NCI-H510A (cell line): Measurements from ENCODE around the gene GDPD5.

Experiments used
- DNase-seq: peaks from one replicate; lab custom pipeline; 2025; lab: John Stamatoyannopoulos, UW

GDPD5 gene

DNA sequence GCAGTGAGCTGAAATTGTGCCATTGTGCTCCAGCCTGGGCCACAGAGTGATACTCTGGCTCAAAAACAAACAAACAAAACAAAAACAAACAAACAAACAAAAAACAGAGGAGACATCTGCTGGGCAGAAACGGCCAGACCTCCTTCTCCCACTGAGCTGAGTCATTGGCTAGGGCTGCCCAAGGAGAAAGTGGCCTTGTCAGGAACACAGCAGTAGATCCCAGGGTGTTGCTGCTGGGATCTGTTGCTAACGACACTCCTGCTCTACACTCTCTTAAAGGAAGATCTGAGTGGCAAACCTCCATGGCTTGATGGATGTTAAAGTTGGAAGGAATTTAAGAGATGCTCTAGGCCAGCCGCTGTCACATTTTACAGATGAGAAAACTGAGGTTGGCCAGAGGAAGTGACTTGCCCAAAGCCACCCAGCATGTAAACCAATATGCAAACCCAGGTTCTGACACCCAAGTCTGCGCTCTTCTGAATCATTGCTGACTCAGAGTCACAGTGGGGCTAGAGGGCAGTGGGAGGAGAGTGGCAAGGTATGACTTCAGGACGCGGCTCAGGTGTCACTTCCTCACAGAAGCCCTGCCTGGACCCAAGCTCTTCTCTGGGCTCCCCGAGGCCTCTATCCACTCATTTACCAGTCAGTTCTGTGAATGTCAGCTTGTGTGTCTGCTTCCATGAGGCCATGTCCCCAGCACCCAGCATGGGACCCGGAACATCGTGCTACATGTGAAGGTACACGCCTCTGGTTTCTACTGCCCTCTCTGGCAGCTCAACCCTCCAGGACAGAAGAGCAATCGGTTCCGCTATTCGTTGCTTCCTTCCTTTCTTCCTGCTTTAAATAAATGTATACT, 11.3 kb upstream of the GDPD5 start:
- DNase-seq = no peak

GRCh38 chr11:75535071-75535470, 9.3 kb upstream of the GDPD5 start:
- no peak for DNase-seq

DNA sequence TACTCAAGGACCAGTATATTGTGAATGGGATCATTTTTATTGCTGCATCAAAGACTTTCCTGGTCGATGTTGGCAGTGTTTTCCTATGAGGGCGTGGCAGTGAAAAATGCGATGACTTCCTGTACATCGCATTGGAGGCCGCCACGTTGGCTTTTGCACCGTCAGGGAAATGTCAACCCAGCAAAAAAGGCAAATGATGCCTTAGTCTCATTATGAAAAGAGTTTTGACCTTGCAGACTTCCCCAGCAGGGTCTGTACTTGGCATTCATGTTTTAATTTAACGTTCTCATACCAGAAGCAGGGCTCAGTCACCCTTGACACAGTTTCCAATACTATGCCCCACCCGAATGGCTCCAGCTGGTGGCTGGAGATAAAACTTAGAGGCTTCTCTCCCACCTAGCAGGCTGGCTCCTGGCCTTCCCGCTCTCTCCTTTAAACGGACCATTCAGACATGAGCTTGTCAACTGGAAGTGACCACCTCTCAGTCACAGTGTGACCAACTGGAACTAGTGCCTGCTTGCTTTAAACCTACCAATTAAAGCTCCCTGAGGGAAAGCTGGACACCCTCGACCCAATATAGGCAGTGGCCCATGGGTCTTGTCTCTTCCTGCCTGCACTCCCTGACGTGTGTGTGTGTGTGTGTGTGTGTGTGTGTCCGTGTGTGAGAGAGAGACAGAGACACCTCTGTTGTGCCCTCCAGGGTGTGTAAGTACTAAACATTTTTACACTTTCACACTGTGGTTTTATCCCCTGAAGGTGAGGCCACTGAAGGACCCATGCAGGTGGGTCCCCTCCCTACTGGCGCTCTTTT, 8.7 kb upstream of the GDPD5 start:
- no peak for DNase-seq

DNA sequence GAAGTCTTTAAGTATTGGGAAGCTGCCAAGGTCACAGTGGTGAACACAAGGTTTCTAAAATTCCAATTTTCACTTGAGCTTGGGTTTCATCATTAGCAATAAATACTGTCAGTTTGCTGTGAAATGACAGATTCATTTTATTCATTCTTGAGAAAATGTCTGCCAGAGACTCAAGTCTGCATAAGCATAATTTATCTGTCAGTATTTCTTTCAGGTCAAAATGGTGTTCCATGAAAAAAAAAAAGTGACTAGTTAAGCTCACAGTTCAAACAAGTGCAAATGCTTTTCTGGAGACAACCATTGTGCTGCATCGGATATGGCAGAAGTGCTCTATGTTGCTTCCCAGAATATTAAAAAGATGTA, 8.1 kb upstream of the GDPD5 start:
- DNase-seq = no peak

- peak; percentile 42 for DNase-seq
Measured at GRCh38 chr11:75532200-75533048, 6.7 kb upstream of the GDPD5 start.

DNA sequence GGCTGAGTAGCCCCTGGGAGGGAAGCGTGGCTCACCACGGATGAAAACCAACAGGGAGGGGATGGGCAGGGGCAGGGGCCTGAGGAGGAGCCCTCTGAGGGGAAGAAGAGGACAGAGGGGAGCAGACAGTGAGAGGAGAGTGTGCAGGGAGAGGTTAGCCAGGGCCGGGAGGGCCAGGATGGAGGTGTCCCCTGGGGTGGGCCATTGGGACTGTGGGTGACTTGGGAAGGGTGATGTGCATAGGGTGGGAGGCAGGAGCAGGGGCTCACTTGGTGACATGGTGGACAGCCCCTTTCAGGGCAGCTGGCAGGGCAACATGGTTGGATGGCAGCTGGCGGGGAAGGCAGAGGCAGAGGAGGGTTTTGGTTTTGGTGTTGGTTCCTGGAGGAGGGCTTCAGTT, 5.6 kb upstream of the GDPD5 start:
- DNase-seq = no peak

- no peak for DNase-seq
Measured at GRCh38 chr11:75530577-75530976, 4.8 kb upstream of the GDPD5 start.

DNA sequence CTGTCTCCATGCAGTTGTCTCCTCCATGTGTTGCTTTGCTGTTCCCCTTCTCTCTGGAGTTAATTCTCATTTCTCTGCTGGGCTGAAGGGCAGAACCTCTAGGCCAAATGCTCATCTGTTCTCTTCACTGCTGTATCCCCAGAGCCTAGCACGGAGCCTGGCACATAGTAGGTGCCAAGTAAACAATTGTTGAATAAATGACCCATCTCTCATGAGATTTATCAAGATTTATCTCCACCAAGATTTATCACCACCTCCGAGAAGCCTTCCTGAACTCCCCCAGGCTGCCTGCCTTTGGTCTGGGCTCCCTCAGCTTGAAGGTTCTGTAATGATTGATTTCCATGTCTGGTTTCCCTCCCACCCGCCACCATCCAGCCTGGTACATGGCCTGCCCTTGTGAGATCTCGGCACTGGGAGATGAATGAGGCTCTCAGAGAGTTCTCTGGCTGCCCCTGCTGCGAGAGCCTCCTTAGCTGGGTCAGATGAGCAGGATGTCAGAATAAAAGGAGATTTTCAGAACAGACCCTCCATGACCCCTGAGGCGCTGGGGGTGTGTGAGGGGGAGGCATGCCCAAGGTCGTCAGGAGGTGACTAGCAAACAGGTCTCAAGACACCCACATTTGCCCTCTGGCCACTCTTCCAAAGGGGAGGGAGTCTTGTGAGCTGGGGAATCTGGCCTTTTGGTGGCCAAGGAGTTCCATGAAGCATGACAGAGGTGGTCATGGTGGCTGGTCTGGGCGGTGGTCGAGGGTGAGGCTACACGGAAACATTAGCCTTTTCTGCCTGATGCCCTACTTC, 2.4 kb upstream of the GDPD5 start:
- DNase-seq = no peak

GRCh38 chr11:75527130-75527529, 1.4 kb upstream of the GDPD5 start:
- no peak for DNase-seq

GRCh38 chr11:75526192-75526541, 426 bp upstream of the GDPD5 start:
- no peak for DNase-seq

DNA sequence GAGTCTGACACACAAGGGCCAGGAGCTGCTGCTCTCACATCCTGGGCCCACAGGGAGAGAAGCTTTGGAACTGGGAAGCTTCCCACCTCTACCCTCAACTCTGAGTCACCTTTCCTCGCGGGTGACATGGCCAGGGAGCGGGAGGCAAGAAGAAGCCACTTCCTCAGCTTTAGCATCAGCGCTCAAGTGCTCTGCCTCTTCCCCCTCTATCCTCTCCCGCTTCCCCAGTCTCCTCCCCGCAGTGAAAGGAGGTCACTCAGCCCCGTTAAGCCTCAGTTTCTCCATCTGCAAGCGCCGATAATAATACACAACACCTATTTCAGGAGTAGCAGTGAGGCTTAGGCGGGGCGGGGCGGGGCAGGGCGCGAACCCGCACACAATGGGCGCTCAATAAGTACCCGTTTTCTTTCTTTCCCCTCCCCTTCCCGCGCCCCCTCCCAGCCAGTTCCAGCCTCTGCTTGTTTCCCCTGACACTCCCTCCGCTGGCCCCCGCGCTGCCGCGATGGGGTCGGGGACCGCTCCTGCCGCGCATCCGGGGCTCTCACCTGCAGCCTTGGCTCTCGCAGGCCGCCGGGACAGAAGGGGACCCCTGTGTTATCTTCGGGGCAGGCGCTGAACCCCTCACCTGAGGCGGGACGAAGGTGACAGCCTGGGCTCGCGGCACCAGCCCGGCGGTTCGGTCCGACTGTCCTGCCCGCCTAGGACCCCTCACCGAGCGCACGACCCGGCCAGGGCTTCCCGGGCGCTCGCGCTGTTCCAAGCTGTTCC, 892 bp downstream of the GDPD5 start:
- DNase-seq = no peak

DNA sequence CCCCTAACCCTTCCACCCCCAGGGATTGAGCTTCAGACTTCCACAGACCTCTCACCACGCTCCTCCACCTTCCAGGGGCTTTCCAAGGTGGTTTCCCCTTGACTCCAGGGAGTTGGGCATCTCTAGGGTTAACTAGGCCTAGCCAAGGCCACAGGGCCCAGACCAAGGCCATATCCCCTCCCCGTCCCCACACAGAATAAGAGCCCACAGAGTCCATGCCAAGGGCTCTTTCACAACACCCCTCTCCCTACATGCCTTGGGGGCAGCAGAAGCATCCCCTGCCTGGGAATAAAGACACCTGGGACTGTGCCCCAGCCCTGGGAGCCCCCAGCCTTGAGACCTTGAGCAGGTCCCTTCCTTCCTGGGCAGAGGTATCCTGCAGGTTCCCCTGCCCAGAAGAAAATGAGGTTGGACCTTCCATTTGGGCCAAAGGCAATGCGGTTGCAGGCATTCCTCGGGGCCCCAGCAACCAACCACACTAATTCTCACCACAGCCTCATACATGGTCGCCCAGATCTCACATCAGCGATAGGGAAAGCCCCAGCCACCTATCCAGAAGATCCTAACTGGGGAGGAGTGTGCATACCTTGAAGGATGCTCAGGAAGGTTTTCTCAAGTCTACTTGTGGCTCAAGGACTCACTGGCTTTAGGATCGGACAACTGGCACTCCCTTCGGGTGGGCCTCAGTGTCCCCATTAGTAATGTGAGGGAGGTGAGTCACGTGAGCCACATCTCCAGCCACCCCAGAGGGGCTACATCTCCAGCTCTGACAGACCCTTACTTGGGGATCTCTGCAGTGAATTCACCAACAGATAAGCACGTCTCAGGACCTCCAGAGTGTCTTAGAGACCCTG, 1.7 kb downstream of the GDPD5 start:
- DNase-seq = no peak

DNA sequence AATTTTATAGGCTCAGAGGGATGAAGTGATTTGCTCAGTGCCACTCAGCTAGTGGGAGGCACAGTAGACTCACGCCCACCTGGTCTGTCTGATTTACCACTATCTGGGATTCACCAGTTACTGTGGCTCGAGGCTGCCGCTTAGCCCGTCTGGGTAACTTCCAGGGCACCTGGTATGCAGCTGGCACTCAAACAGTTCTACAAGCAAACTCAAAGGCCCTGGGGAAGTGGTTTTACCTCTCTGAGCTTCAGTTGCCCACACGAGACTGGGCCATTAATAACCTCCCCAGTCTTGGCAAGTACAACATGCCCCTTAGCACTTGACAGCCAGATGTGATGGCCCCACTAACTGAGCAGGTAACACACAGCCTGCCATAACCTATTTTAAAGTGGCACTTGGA, 2.6 kb downstream of the GDPD5 start:
- no peak for DNase-seq

DNA sequence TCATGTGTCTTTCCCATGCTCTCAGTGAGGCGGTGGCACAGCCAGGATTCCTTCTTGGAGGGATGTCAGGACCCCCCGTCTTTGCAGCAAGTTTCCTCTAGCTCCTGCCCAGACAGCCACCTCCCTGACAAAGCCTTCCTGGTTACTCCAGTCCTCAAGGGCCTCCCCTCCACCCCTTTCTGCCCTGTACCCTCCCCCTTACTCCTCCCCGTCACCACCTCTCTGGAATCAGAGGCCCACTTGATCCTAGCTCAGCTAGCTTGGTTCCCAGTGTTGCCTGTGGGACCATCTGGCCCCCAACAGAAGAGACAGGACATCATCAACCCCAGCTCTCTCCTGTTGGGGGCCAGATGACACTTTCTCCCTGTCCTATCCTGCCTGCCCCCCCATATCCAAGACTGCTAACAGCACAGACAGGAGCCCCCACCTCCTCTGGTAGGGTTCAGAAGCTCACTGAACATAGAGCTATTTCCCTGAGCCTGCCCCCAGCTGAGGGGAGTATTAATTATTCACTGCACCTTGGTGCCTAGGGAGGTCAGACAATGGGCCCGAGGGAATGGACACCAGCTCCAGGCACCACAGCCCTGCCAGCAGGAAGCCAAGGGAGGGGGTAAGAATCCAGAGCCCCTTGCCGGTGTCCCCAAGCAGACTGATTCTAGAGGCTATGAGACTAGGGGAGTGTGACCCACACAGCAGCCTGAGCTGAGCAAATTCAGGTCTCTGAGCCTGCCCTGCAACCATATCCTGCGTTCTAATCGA, 3.3 kb downstream of the GDPD5 start:
- no peak for DNase-seq

GRCh38 chr11:75520688-75521087, 5.1 kb downstream of the GDPD5 start:
- no peak for DNase-seq

DNA sequence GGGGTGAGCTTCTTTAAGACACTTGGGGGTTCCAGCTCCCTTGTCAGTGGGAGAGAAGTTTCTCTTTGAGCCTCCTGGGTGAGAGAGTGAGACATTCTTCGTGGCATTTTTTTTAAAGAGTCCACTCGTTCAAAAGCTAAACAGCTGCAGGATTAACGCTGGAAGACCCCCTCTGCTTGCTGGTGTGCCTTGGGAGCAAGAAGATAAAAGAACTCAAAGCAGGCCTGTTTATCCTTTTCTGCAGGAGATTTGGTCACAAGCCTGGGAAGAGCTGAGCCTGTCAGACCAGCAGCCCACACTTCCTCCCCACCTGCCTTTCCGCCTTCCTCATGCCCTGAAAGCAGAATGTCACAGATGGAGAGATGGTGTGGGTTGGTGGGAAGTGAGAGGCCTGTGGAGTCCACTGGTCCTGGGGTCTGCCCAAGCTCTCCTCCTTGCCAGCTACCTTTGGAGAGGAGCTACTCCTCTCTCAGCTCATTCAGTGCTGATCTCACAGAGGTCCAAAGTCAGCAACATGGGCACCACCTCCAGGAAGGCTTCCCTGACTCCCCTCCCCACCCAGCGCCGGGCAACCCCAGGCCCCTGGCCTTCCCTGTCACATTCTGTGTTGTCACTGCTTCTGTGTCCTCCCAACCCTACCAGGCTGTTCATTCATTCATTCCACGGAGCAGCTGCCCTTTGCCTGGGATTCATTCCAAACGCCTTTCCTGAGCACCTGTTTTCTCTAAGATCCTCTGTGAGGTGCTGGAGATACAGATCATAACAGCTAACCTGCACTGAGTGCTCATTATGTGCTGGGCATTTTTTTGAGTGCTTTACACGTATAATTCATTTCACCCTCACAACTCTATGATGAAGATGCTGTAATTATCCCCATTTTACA, 6.7 kb downstream of the GDPD5 start:
- DNase-seq = no peak

DNA sequence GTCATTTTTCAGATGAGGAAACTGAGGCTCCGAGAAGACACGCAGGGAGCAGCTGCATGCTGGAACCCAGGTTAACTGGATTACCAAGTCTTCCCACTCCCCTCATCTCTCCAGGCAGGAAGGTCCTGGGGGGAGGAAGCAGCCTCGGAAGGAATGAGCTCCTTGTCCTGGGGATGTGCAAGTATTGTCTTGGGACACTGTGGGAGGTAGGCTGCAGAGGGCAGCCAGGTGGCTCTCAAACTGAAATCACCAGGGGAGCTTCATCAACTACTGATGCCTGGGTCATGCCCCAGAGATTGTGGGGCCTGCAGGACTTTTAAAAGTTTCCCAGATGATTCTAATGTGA, 7.6 kb downstream of the GDPD5 start:
- DNase-seq = no peak

DNA sequence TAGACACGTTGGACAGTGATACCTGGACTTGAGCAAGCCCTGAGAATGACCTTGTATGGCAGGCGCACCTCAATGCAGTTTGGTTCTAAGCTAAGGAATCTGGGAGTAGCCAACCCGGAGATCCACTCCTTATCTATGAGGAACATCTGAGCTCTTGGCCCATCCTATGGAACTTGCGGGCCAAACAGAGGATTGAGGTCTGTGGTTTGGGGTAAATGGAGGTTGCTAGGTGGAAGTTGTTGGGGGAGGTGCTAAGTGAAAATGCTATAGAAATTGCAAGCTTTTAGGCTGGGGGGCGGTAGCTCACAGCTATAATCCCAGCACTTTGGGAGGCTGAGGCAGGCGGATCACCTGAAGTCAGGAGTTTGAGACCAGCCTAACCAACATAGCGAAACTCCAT, 8.9 kb downstream of the GDPD5 start:
- DNase-seq = no peak
